ENCODE data around the gene GABARAP.

GRCh38 chr17:7224661-7225111 lies 17.6 kb downstream of the GABARAP start:
- TF ChIP-seq POLR2A (IDR thresholded peaks at IDR 0.05) (no peak), EP300 (IDR thresholded peaks at IDR 0.05) (no peak)
